Endothelial cell (in vitro differentiated cells): ENCODE results near the gene LIPH. TPM values are rescaled to one million over a fixed set of nuclear protein-coding genes. Genes with fewer than 3 reads are reported as not detected.
"Not testable (repeated sequence)": the region's sequence is repeated elsewhere in the genome, so short reads cannot be mapped to it uniquely, and the experiment has no call there.

Experiments used
- DNase-seq: peaks from one replicate; pipeline ENCODE4 v3.0.0; 2021; ENCODE audit warnings: low spot score
- H3K27ac Mint-ChIP-seq: one replicate; pipeline ENCODE4 v1.8.0; 2021; ENCODE audit warnings: mixed read lengths, inconsistent platforms; ENCODE audit not compliant: unreplicated experiment
- H3K27me3 Mint-ChIP-seq: one replicate; pipeline ENCODE4 v1.8.0; 2021; ENCODE audit warnings: mild to moderate bottlenecking, moderate library complexity, mixed read lengths, inconsistent platforms; ENCODE audit not compliant: unreplicated experiment
- H3K36me3 Mint-ChIP-seq: one replicate; pipeline ENCODE4 v1.8.0; 2021; ENCODE audit warnings: mild to moderate bottlenecking, low read depth, mixed read lengths, inconsistent platforms; ENCODE audit not compliant: unreplicated experiment
- H3K4me1 Mint-ChIP-seq: one replicate; pipeline ENCODE4 v1.8.0; 2021; ENCODE audit warnings: mild to moderate bottlenecking, mixed read lengths, inconsistent platforms; ENCODE audit not compliant: unreplicated experiment
- H3K4me3 Mint-ChIP-seq: one replicate; pipeline ENCODE4 v1.8.0; 2021; ENCODE audit warnings: mild to moderate bottlenecking, mixed read lengths, inconsistent platforms; ENCODE audit not compliant: unreplicated experiment
- H3K9me3 Mint-ChIP-seq: one replicate; pipeline ENCODE4 v1.8.0; 2021; ENCODE audit warnings: mixed read lengths, inconsistent platforms; ENCODE audit not compliant: unreplicated experiment
- total RNA-seq: library from RNA; stranded (reverse); fragmentation: NEBNext Ultra II Directional; extraction: Animal tissue kit (Norgen Biotek cat#: 25700); gene quantifications from one replicate; pipeline ENCODE4 v1.2.1, GENCODE V29; 2021; ENCODE audit not compliant: unreplicated experiment
- TF ChIP-seq, protein P1 (sequence below): fragments of 200-600 bp; sonication (generic); IDR thresholded peaks from one replicate; pipeline ENCODE4 v1.5.0; 2021; ENCODE audit warnings: antibody characterized with exemption; ENCODE audit not compliant: unreplicated experiment

LIPH gene
- total RNA-seq, 1 donor from 2014 or later, result 2.5 TPM

DNA sequence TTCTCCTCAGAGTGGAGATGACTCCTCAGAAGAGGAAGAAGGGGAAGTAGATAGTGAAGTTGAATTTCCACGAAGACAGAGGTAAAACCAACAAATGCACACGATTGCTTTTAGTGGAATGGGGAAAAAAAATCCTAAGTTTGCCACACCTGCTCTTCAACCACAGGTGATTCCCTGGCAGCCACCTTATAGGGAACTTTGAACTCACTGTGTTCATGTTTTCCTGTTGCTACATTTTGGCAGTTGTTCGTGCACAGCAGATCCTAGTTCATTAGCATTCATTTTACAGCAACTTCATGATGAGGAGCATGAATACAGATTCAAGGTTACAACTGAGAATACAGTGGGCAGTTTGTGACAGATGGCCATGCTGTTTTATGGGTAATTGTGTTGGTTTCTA lies 75.1 kb downstream of the LIPH start:
- TF ChIP-seq, protein P1, sequence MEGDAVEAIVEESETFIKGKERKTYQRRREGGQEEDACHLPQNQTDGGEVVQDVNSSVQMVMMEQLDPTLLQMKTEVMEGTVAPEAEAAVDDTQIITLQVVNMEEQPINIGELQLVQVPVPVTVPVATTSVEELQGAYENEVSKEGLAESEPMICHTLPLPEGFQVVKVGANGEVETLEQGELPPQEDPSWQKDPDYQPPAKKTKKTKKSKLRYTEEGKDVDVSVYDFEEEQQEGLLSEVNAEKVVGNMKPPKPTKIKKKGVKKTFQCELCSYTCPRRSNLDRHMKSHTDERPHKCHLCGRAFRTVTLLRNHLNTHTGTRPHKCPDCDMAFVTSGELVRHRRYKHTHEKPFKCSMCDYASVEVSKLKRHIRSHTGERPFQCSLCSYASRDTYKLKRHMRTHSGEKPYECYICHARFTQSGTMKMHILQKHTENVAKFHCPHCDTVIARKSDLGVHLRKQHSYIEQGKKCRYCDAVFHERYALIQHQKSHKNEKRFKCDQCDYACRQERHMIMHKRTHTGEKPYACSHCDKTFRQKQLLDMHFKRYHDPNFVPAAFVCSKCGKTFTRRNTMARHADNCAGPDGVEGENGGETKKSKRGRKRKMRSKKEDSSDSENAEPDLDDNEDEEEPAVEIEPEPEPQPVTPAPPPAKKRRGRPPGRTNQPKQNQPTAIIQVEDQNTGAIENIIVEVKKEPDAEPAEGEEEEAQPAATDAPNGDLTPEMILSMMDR, result no peak
- Mint-ChIP-seq H3K9me3 (no peaks in the 10 kb centered on the region), H3K4me3 (peak overlapping the region; percentile 18), H3K27ac (no peak overlapping the region), H3K36me3 (peaks cover 47% of the 10 kb centered on the region), H3K27me3 (peaks cover 10% of the 10 kb centered on the region), H3K4me1 (peaks cover 9% of the 10 kb centered on the region)
- no peak for DNase-seq

DNA sequence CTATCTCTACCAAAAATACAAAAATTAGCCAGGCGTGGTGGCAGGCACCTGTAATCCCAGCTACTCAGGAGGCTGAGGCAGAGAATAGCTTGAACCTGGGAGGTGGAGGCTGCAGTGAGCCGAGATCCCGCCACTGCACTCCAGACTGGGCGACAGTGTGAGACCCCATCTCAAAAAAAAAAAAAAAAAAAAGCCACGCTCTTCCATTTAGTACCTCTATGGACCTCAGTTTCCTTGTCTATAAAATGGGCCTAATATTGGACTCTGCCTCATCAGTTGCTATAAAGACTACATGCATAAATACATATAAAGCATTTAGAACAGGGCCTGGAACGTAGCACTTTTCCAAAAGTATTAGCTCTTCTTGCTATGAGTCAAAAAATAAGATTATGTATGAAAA lies 77.5 kb downstream of the LIPH start:
- Mint-ChIP-seq H3K4me1 (peaks cover 16% of the 10 kb centered on the region), H3K36me3 (peaks cover 36% of the 10 kb centered on the region)
- DNase-seq, H3K4me3 Mint-ChIP-seq, H3K9me3 Mint-ChIP-seq, H3K27me3 Mint-ChIP-seq, H3K27ac Mint-ChIP-seq: not testable (repeated sequence)

DNA sequence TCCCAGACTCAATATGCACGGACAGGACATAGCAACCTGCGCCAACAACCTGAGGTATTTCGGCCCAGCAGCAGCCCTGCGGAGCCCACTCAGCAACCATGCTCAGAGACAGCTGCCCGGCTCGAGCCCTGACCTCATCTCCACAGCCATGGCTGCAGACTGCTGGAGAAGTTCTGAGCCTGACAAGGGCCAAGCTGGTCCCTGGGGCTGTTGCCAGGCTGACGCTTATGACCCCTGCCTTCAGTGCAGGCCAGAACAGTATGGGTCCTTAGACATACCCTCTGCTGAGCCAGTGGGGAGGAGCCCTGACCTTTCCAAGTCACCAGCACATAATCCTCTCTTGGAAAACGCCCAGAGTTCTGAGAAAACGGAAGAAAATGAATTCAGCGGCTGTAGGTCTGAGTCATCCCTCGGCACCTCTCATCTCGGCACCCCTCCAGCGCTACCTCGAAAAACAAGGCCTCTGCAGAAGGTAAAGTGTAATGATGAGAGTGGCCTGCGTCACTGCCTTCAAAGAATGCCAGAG lies 79.0 kb downstream of the LIPH start:
- H3K4me1 Mint-ChIP-seq, result peaks cover 12% of the 10 kb centered on the region
- no peaks in the 10 kb centered on the region for H3K9me3 Mint-ChIP-seq
- TF ChIP-seq, protein P1, result no peak
- DNase-seq, result no peak
- no peak overlapping the region for H3K4me3 Mint-ChIP-seq
- H3K27ac Mint-ChIP-seq, result no peak overlapping the region
- H3K27me3 Mint-ChIP-seq, result peaks cover 7% of the 10 kb centered on the region
- H3K36me3 Mint-ChIP-seq, result peaks cover 25% of the 10 kb centered on the region

DNA sequence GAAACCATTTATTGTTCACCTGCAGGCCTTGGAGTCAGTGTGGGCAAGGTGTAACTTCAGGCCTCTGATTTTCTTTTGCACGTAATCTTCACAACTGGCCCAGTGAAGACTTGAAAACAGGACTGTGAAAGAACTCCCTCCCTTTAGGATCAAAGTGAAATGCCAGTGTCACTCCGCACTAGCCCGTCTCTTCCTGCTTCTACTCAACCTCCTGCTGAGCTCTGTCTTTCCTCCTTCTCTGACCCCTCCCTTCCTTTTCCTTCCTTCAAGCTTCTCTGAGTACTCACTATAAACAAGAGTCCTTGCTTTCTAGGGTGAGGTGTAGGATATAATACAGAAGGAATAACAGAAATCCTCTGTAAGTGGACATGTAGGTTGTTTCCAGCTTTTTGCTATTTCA lies 82.1 kb downstream of the LIPH start:
- Mint-ChIP-seq H3K4me3 (peak overlapping the region; percentile 63), H3K36me3 (peaks cover 27% of the 10 kb centered on the region), H3K9me3 (no peaks in the 10 kb centered on the region), H3K27me3 (peaks cover 3% of the 10 kb centered on the region), H3K4me1 (peaks cover 10% of the 10 kb centered on the region), H3K27ac (no peak overlapping the region)
- DNase-seq, result no peak
- TF ChIP-seq, protein P1, result no peak

DNA sequence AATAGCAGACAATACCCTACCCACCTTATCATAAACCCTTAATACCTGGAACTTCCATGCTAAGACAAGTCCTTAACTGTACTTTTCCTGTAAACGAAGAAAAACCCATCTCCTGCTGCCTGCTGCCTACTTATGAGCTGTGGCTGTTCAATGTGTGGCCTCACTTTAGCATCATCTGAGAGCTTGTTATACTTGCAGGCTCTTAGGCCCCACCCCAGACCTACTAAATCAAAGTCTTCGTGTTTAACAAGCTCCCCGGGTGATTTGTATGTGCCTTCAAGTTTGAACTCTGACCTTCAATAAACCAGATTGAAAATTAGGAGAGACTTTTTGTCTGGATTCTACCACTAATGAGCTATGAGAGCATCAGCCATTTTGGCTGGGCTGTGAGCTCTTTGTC lies 82.8 kb downstream of the LIPH start:
- Mint-ChIP-seq H3K4me1 (peaks cover 10% of the 10 kb centered on the region), H3K4me3 (no peak overlapping the region), H3K27me3 (peaks cover 3% of the 10 kb centered on the region), H3K9me3 (no peaks in the 10 kb centered on the region), H3K36me3 (peaks cover 23% of the 10 kb centered on the region), H3K27ac (no peak overlapping the region)
- DNase-seq, result no peak
- TF ChIP-seq, protein P1, result no peak

DNA sequence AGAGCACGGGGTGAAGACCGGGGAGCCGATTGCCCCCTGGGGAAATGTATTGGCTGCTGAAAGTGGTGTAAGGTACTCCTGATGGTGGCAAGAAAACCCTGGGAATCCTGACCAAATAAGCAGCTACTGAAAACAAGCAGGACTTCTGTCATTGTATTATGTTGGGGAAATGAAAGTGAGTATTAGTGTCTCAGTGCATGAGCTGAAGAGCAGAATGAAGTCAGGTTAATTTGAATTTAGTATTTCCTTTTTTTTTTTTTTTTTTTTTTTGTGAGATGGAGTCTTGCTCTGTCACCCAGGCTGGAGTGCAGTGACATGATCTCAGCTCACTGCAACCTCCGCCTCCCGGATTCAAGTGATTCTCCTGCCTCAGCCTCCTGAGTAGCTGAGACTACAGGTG lies 86.3 kb downstream of the LIPH start:
- DNase-seq, result not testable (repeated sequence)
- H3K36me3 Mint-ChIP-seq, result peaks cover 13% of the 10 kb centered on the region

More for the DNA sequence above, 86.3 kb downstream of the LIPH start:
- H3K27me3 Mint-ChIP-seq, H3K27ac Mint-ChIP-seq, H3K4me3 Mint-ChIP-seq, H3K4me1 Mint-ChIP-seq, H3K9me3 Mint-ChIP-seq: not testable (repeated sequence)
